HG02763 (cell line): ENCODE data around the gene LAMB2.

ENCODE experiments used
- ATAC-seq: cut with Tn5 transposase; IDR thresholded peaks from one replicate; pipeline ENCODE4 v1.9.1; 2021; ENCODE audit warnings: mild to moderate bottlenecking, moderate library complexity; ENCODE audit not compliant: unreplicated experiment

The LAMB2 gene

DNA sequence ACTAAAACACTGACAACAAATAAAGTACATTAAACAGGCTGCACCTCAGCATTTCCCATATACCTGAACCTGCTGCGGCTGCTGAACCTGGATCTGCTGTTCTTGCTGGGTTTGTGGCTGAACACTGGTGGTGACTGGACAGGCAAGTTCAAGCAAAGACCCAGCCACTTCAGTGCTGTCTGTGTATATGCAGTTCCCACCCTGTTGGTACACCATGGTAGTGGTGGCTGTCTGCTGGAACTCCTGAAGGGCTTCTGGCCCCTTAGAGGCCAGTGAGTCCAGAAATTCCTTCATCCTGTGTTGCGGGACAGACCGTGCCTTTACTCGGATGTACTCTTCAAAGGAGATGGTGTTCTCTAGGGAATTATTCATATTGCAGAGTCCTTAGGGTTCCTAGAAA is 56.2 kb downstream of the LAMB2 start:
- ATAC-seq: no peak

DNA sequence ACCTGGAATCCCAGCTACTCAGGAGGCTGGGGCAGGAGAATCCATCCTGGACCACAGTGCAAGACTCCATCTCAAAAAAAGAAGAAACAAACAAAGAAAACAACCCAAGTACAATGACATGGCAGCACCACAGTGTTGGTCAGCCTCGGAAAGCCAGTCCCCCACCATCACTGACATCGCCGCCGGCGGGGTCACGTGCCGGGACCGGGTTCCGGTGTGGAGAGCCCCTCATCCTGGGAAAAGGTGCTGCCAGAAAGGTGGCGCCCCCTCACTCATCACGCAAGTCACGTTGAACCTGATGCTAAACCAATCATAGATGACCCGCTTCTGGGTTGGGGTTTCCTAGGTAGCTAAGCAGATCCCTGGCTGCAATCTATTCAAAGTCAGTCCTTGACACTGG is 56.7 kb downstream of the LAMB2 start:
- no peak for ATAC-seq
